Breast epithelium (tissue), 3 donors: ENCODE data around the gene OR4D10.

Experiments
- CTCF ChIP-seq, 3 donors: fragments of 450-650 bp; IDR thresholded peaks; one replicate each; pipeline ENCODE4 v1.5.1; 2016 to 2017; ENCODE audit warnings: antibody characterized with exemption in 3 of 3, mild to moderate bottlenecking in 3 of 3, moderate library complexity in 3 of 3
- POLR2AphosphoS5 ChIP-seq, 3 donors: sonication (generic); formaldehyde crosslinking; IDR thresholded peaks; one replicate each; pipeline ENCODE4 v1.6.1; 2017; ENCODE audit warnings: antibody characterized with exemption in 3 of 3

GRCh38 chr11:59501931-59502330 lies 28.8 kb downstream of the OR4D10 start:
- TF ChIP-seq POLR2AphosphoS5 (IDR thresholded peaks at IDR 0.05): no peak
- TF ChIP-seq CTCF (IDR thresholded peaks at IDR 0.05): no peak
